Measurements from ENCODE around the gene IFITM1. TPM values are rescaled to one million over a fixed set of nuclear protein-coding genes. Genes with fewer than 3 reads are reported as not detected.
"Not testable (repeated sequence)": the region's sequence is repeated elsewhere in the genome, so short reads cannot be mapped to it uniquely, and the experiment has no call there.

The IFITM1 gene
- polyA plus RNA-seq, 1 donor = 12.2 TPM

GRCh38 chr11:326592-326841 lies 12.7 kb downstream of the IFITM1 start:
- no peak for DNase-seq (ENCODE audit: low read depth)

GRCh38 chr11:326842-327580 lies 13.2 kb downstream of the IFITM1 start:
- no peak for DNase-seq (ENCODE audit: low read depth)

GRCh38 chr11:327581-327923 lies 13.7 kb downstream of the IFITM1 start:
- DNase-seq (ENCODE audit: low read depth) = no peak

GRCh38 chr11:328012-328411 lies 14.2 kb downstream of the IFITM1 start:
- no peak for DNase-seq (ENCODE audit: low read depth)

GRCh38 chr11:328516-329100 lies 14.8 kb downstream of the IFITM1 start:
- DNase-seq (ENCODE audit: low read depth) = not testable (repeated sequence)

GRCh38 chr11:329886-330253 lies 16.0 kb downstream of the IFITM1 start:
- no peak for DNase-seq (ENCODE audit: low read depth)

- no peak for DNase-seq (ENCODE audit: low read depth)
Observed at GRCh38 chr11:330307-330693, 16.5 kb downstream of the IFITM1 start.

GRCh38 chr11:330694-331357 lies 17.0 kb downstream of the IFITM1 start:
- no peak for DNase-seq (ENCODE audit: low read depth)

GRCh38 chr11:331358-332060 lies 17.7 kb downstream of the IFITM1 start:
- no peak for DNase-seq (ENCODE audit: low read depth)

GRCh38 chr11:332651-333480 lies 19.0 kb downstream of the IFITM1 start:
- no peak for DNase-seq (ENCODE audit: low read depth)

GRCh38 chr11:333616-334263 lies 19.9 kb downstream of the IFITM1 start:
- DNase-seq (ENCODE audit: low read depth) = not testable (repeated sequence)

- no peak for DNase-seq (ENCODE audit: low read depth)
Observed at GRCh38 chr11:334264-334994, 20.6 kb downstream of the IFITM1 start.

- DNase-seq (ENCODE audit: low read depth) = no peak
Observed at GRCh38 chr11:335779-336658, 22.2 kb downstream of the IFITM1 start.

GRCh38 chr11:336659-337198 lies 22.9 kb downstream of the IFITM1 start:
- DNase-seq (ENCODE audit: low read depth) = no peak

GRCh38 chr11:337711-338110 lies 23.9 kb downstream of the IFITM1 start:
- DNase-seq (ENCODE audit: low read depth) = no peak

GRCh38 chr11:339963-340362 lies 26.1 kb downstream of the IFITM1 start:
- DNase-seq (ENCODE audit: low read depth) = no peak

GRCh38 chr11:340539-341512 lies 27.0 kb downstream of the IFITM1 start:
- DNase-seq (ENCODE audit: low read depth) = no peak

GRCh38 chr11:342328-342727 lies 28.5 kb downstream of the IFITM1 start:
- no peak for DNase-seq (ENCODE audit: low read depth)
